ENCODE data around the gene SHE. TPM values are rescaled to one million over a fixed set of nuclear protein-coding genes. Genes with fewer than 3 reads are reported as not detected.
"Not testable (repeated sequence)": the region's sequence is repeated elsewhere in the genome, so short reads cannot be mapped to it uniquely, and the experiment has no call there.

The SHE gene
- total RNA-seq: 10 to 100 TPM; 17.9 to 22.9 TPM
- long read RNA-seq, donor 1, full-length matches to known transcripts: 2 of 13 reads
- long read RNA-seq, donor 1, partial matches to known transcripts: 3 of 13 reads
- long read RNA-seq, donor 1, other reads (novel, unspliced or antisense): 8 of 13 reads
- long read RNA-seq, donor 2, full-length matches to known transcripts: 6 of 27 reads
- long read RNA-seq, donor 2, partial matches to known transcripts: 3 of 27 reads
- long read RNA-seq, donor 2, other reads (novel, unspliced or antisense): 18 of 27 reads

DNA sequence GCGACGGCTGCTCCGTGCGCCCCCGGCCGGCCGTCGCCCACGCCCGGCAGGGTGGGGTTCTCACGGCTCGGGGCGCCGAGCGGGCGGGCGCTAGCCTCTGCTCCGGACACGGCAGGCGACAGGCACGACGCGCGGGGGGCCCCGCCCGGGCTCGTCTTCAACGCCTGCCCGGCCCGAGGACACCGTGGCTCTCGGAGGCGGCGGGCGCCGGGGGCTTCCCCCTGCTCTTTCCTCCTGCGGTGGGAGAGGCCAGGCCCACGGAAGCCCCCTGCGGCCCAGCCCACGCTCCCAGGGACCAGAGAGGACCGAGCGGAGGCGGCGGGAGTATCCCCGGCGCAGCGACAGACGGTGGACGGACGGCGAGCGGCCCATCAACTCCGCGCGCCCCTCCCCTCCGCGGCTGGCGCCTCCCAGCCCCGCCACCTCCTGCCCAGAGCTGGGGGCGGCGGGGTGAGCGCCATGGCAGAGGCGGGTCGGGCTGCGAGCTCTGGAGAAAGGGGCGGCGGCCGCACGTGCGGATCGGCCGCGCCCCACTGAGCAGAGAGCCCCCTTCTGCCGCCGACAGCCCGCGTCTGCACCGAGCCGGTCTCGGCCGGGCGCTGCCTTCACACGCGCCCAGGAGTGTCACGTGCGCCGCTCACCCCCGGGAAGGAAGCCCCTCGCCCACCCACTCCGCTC lies at the start of gene SHE, which contains the start of gene TDRD10:
TSS of gene SHE (minus strand) at position 347 of the 678 bp plus-strand sequence. CDS start 386 bp downstream, outside the sequence.
TSS of gene TDRD10 (plus strand) at position 154 of the 678 bp plus-strand sequence. CDS start 4,685 bp downstream, outside the sequence.
- DNase-seq (ENCODE audit: low spot score): peak; percentile 84
- intact Hi-C loops (cut with DNase I): no loop called here

DNA sequence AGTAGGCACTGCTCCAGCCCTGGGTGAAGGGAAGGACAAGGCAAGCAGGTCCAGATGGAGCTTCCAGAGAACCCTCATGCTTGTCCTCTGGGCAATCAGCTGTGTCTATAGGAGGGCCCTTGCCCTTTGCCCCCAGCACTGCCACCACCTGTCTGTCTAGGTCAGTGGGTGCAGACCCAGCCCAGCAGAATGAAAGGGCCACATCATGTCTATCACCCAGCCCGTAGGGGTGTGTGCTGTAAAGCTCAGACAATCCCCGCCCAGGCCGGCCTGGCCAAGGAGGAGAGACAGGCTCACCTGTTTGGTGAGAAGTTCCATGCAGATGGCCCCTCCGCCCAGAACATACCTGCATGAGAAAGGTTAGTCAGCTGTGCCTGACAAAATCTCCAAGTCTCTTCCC lies 49.3 kb upstream of the SHE start:
- intact Hi-C loops (cut with DNase I): no loop called here
- DNase-seq (ENCODE audit: low spot score): no peak

DNA sequence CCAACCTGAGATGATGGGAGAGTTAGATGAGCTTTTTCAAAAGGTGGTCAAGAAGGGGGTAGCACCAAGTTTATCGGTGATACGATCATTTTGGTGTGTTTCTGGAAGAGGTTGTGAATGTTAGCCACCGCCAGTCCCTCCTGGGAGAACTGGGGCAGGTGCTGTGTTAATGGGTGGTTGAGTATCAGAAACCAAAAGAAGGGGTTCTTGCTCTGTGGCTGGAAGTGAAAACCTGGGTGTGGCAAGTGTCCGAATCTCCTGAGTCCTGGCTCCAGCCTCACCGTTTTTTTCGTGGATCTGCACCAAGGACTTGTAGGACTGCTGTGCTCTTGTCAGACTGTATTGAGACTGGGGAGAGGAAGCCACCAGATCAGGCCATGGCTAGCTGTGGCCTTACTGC lies 48.4 kb upstream of the SHE start:
- no peak for DNase-seq (ENCODE audit: low spot score)
- intact Hi-C loops (cut with DNase I): no loop called here

DNA sequence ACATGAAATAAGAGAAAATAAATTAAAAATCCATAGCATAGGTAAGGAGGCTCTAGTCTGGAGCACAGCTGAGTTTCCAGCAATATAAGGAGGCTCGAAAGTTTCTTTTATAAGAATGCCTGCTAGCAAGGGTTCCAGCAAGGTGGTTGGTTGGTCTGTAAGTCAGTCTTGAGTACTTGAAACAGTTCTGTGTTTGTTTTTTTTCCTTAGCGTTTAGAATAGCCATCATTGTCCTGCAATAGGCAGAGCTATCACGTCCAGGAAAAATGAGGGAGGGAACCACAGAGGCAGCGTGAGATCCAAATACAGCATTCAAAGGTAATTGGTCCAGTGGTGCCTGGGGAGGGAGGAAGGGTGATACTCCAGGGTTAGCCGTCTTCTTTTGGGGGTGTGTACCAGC lies 47.9 kb upstream of the SHE start:
- intact Hi-C loops (cut with DNase I): no loop called here

DNA sequence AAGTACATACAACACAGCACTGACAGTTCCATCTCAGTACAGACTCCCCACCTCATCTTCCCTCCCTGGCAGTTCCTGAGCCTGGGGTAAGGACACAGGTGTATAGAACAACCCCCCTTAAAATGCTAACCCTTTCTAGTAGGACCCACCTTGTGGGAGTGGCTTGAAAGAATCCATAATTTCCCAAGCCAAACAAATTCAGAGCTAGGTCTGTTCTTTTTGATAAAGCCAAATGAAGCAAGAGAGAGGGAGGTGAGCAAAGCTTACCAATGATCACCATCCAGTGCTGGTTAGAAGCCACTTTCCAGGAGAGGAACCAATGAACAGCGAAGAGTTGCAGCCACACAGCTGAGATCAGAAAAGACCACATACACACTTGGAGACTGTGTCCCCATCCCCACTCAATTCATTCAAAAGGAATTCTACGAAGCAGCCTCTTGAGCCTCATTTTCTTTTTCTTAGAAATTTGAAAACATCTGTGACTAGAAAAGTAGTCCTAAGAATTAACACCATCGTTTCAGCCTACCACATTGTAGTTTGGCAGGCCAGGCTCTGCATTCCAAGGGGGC lies 47.1 kb upstream of the SHE start:
- DNase-seq (ENCODE audit: low spot score): no peak
- intact Hi-C loops (cut with DNase I): loop anchor here (5.0 to 10.0 kb wide), 2 partner anchors 62 to 64 kb away; no protein-coding TSS in a partner anchor

More for the DNA sequence above, 47.9 kb upstream of the SHE start:
- no peak for DNase-seq (ENCODE audit: low spot score)

DNA sequence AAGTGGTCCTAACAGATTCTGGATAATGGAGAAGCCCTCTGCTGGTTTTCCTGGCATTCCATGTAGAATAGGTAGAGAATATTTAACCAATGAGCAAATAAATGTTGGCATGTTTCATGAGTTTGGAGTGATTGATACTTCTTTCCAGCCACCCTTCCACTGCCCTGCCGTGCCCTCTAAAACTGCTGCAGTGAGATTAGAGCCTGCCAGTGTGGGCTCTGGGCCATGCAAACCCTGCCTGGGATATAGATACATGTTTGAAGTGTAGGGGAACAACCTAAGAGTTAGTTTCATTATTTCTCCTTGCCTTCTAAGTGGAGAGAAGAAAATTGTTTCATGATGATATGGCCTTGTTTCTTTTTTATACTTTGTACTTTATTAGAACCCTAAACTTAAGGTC lies 45.8 kb upstream of the SHE start:
- intact Hi-C loops (cut with DNase I): loop anchor here (5.0 to 10.0 kb wide), 2 partner anchors 61 to 63 kb away; no protein-coding TSS in a partner anchor

DNA sequence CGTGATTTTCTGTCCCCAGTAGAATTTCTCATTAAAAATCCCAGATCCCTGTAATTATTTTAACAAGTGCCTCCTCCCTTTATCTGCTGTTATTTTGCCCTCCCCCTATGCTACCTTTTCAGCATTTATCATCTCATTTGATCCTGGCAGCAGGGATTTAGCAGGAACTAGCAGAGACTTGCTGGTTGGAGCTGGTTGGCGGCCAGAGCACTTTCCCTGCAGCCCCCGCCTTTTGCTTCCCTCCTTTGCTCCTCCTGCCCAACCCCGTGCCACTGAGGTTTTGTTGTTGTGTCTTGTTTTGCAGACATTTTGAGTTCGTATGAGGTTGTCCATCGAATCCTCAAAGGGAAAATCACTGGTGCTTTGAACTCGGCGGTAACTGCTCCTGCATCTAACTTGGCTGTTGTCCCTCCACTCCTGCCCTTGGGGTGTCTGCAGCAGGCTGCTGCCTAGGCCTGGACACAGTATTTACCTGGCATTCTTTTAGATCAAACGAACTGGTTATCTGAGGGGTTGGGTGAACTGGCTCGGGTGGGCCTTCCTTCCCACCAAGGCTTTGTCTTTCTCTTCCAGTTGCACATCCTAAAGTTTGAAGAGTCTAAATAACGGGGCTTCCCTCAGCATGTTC lies 45.0 kb upstream of the SHE start:
- DNase-seq (ENCODE audit: low spot score): no peak
- intact Hi-C loops (cut with DNase I): loop anchor here (5.0 to 10.0 kb wide), 2 partner anchors 60 to 62 kb away; no protein-coding TSS in a partner anchor

More for the DNA sequence above, 45.8 kb upstream of the SHE start:
- no peak for DNase-seq (ENCODE audit: low spot score)

DNA sequence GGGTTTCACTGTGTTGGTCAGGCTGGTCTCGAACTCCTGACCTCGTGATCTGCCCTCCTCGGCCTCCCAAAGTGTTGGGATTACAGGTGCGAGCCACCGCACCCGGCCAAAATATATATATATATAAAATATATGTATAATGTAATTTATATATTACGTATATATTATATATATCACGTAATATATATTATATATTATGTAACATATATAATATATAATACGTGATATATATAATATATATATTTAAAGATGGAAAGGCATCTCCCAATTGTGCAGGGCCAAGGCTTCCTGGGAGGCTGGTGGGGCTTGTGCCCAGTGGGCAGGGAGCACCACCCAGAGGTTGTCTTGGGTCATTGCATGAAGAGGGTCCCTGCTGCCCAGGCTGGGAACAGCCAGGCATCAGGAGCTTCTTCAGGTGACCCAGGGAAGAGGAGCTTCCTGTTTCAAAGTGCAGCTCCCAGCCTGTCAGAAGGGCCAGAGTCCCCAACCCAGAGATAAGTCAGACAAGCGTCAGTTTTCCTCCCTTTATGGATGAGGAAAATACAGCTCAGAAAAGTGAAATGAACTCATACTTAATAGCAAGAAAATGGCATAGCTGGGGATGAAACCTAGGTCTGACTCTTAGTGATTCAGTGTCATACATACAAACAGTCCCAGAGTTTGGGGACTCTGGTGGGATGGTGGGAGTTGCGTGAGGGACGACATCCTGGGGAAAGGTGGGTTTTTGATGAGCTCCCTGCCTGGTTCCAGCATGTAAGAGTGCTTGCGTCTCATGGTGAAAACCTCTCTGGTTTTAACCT lies 44.3 kb upstream of the SHE start:
- intact Hi-C loops (cut with DNase I): loop anchor here (5.0 to 10.0 kb wide), 2 partner anchors 59 to 62 kb away; no protein-coding TSS in a partner anchor
- DNase-seq (ENCODE audit: low spot score): no peak

DNA sequence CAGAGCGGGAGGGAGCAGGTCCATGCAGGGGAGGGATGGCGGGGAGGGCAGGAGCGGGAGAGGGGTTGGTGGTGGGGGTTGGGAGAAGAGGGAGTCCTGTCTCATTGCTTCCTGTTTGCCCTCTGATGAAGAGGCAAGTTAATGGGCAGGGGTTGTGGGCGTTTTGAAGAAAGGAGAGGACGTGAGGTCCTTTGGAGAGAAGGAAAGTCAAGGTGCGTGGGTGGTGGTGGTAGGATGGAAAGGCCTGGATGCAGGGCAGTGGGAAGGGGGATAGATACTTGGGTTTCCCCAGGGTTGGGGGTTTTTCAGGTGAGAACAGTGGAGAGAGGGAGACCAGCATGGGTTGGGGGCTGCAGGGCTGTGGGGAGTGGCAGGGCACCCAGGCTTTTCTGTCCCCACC lies 39.0 kb upstream of the SHE start:
- intact Hi-C loops (cut with DNase I): loop anchor here in 1 of 2 donors (10.0 kb wide), 1 partner anchor 56 kb away; no protein-coding TSS in a partner anchor
- DNase-seq (ENCODE audit: low spot score): no peak

DNA sequence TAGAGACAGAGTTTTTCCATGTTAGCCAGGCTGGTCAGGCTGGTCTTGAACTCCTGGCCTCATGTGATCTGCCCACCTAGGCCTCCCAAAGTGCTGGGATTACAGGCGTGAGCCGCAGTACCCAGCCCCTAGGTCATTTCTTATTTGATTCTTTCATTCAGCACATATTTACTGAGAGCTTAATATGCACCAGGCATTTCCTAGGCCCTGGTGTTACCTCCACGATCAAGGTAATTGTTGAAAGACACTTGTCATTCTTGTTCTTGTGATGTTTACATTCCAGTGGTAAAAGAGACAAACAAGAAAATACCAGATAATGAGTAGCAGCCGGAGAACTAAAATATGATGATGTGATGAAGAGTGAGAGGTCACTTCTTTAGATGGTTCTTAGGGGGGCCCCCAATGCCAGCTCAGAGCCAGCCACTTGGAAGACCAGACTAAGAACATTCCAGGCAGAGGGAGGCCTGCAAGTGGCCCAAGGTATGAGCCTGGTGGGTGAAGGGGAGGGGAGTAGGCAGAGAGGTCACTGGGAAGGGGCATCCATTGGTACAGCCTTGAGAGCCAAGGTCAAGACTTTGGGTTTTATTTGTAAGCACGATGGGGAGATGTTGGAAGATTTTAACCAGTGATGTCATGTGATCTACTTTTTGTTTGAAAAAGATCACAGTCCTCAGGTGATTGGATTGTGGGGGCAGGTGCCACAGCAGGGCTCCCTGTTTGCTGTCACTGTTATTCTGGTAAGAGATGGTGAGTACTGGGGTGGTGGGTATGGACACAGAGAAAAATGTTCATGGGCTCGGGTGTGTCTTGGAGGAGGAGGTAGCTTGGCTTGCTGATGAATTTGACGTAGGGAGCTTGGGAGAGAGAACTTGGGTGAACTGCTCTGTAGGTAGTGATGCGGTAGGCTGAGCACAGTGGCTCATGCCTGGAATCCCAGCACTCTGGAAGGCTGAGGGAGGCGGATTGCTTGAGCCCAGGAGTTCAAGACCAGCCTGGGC lies 37.6 kb upstream of the SHE start:
- DNase-seq (ENCODE audit: low spot score): no peak
- intact Hi-C loops (cut with DNase I): loop anchor here in 1 of 2 donors (10.0 kb wide), 1 partner anchor 55 kb away; no protein-coding TSS in a partner anchor

DNA sequence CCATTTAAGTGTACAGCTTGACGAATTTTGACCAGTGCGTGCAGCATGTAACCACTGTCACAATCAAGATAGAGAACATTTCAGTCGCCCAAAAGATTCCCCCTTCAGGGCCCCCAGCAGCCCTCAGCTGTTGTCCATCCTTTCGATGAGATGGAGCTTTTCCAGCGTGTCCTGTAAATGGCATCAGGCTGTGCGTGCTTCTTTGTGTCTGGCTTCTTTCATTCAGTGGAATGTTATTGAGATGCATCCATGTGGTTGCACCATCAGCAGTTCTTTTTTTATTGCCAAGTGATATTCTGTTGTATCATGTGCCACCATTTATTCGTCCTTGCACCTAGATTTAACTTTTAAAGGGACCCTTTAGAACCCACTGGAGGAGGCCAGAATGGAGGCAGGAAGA lies 34.4 kb upstream of the SHE start:
- intact Hi-C loops (cut with DNase I): no loop called here
- DNase-seq (ENCODE audit: low spot score): no peak

DNA sequence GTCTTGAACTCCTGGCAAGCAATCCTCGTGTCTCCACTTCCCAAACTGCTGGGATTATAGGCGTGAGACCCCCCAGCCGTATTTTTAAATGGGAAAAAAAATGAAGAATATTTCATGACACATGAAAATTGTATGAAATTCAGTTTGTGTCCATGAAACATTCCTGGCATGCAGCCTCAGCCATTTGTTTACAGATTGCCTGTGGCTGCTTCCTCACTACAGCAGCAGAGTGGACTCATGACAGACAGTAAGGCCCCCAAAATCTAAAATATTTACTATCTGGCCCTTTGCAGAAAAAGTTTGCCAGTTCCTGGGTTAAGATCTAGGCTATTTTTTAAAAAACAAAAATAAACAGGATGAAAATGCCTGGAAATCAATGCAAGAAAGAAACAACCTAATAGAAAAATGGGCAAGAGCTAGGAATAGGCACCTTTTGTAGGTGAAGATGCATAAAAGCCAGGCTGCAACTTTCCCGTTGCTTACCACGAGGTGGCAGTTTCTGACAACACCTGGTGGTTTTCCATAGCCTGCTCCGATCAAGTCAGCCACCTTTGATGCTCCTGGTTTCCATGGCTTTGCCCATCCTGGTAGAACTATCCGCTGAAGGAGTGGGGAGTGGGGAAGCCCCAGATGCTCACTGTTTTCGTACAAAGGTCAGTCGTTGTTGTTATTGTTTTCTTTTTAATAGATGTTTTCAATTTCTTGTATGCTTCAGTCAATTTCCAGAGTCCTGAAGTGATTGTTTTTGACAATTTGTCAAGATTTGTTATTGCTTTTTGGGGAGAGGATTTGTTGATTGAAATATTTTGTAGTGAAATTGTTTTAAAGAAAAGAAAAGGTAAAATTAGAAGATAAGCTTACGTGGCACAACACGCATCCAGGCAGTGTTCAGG lies 32.0 kb upstream of the SHE start:
- no peak for DNase-seq (ENCODE audit: low spot score)
- intact Hi-C loops (cut with DNase I): no loop called here

DNA sequence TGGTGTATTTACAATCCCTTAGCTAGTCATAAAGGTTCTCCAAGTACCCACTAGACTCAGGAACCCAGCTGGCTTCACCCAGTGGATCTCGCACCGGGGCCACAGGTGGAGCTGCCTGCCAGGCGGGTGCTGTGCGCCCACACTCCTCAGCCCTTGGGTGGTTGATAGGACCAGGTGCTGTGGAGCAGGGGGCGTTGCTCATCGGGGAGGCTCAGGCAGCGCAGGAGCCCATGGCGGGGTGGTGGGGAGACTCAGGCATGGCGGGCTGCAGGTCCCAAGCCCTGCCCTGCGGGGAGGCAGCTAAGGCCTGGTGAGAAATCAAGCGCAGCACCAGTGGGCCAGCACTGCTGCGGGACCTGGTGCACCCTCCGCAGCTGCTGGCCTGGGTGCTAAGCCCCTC lies 29.7 kb upstream of the SHE start:
- DNase-seq (ENCODE audit: low spot score); intact Hi-C loops (cut with DNase I): not testable (repeated sequence)

DNA sequence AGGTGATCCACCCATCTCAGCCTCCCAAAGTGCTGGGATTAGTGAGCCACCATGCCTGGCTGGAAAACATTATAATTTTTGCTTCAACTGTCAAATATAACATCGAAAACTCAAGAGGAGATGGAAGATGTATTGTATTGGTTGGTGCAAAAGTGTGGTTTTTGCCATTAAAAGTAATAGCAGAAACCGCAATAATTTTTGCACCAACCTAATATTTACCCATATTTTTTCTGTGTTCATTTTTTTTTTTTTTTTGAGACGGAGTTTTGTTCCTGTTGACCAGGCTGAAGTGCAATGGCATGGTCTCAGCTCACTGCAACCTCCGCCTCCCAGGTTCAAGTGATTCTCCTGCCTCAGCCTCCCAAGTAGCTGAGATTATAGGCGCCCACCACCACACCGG lies 27.1 kb upstream of the SHE start:
- intact Hi-C loops (cut with DNase I): no loop called here

DNA sequence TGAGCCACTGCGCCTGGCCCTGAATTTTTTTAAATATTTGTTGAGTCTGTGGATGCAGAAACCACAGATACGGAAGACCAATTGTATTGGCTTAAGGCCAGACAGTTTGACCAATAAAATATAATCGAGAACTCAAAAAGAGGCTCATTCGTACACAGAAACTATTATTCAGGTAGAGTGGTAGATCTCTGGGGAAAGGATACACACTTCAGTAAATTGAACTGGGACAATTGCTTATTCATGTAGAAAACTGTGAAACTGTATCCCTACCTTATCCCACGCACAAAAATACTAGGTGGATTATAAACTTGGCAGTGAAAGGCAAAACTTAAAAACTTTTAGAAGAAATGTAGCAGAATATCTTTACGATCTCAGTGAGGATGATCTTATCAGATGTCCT lies 25.0 kb upstream of the SHE start:
- no peak for DNase-seq (ENCODE audit: low spot score)
- intact Hi-C loops (cut with DNase I): no loop called here

More for the DNA sequence above, 27.1 kb upstream of the SHE start:
- no peak for DNase-seq (ENCODE audit: low spot score)

DNA sequence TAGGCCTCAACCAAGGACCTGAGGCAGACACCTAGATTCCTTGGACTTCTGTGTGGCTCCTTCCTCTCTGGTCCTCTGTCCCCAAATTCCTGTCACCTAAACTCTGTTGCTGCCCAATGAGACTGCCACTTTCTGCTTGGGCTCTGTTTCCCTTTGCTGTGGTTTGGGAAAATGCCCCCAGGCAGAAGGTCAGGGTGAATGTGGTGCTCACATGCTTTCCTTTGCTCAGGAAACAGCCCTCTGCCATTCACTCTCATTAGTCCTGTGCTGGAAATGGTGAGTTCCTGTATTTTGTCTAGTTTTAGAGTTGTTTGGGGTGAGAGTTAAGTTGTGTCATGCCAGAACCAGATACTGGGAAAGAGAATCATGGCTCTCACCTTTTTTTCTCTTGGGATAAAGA lies 22.7 kb upstream of the SHE start:
- DNase-seq (ENCODE audit: low spot score): peak; percentile 11
- intact Hi-C loops (cut with DNase I): no loop called here

DNA sequence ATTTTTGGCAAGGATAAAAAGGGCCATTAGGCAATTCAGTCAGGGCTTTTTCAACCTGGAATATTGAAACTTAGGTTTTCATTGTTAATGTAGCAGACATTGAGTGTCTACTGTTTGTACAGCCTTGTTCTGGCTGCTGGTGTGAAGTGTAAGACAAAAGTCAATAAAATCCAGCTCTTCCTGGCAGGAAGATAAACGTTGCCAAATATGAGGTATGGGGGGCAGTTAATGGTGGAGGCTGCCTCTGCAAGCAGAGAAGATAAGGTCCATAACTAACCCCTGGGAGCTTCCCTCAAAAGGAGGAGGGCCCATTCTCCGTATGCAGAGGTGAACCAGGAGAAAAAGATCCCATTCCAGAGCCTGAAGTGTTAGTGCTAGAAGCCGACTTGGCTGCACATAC lies 19.5 kb upstream of the SHE start:
- intact Hi-C loops (cut with DNase I): no loop called here

More for the DNA sequence above, 19.5 kb upstream of the SHE start:
- DNase-seq (ENCODE audit: low spot score): no peak
